GM19240 (cell line): Measurements from ENCODE around the gene SLC2A3.
A peak's percentile ranks its signal among the peaks of the same experiment; 100 is the strongest.
"Not testable (repeated sequence)": the region's sequence is repeated elsewhere in the genome, so short reads cannot be mapped to it uniquely, and the experiment has no call there.

Source experiments
- DNase-seq: peaks from one replicate; pipeline ENCODE4 v3.0.0; 2011; ENCODE audit warnings: low spot score; ENCODE audit not compliant: insufficient read length

SLC2A3 gene

GRCh38 chr12:7951671-7952070 lies 15.7 kb upstream of the SLC2A3 start:
- no peak for DNase-seq

GRCh38 chr12:7950230-7950943 lies 14.4 kb upstream of the SLC2A3 start:
- DNase-seq: not testable (repeated sequence)

- DNase-seq: no peak
Observed at GRCh38 chr12:7948589-7949260, 12.7 kb upstream of the SLC2A3 start.

- DNase-seq: no peak
Observed at GRCh38 chr12:7947011-7947410, 11.0 kb upstream of the SLC2A3 start.

DNA sequence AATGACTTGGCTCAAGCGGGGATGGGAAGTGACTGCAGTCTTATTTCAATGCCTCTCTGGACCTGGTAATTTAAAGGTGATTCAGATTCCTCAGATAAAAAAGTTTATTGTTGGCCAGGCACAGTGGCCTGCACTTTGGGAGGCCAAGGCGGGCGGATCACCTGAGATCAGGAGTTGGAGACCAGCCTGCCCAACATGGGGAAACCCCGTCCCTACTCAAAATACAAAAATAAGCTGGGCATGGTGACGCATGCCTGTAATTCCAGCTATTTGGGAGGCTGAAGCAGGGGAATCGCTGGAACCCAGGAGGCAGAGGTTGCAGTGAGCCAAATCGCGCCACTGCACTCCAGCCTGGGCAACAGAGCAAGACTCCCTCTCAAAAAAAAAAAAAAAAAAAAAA lies 8.8 kb upstream of the SLC2A3 start:
- DNase-seq: not testable (repeated sequence)

GRCh38 chr12:7940906-7941305 lies 4.9 kb upstream of the SLC2A3 start:
- no peak for DNase-seq

GRCh38 chr12:7937833-7938506 lies 2.0 kb upstream of the SLC2A3 start:
- no peak for DNase-seq

DNA sequence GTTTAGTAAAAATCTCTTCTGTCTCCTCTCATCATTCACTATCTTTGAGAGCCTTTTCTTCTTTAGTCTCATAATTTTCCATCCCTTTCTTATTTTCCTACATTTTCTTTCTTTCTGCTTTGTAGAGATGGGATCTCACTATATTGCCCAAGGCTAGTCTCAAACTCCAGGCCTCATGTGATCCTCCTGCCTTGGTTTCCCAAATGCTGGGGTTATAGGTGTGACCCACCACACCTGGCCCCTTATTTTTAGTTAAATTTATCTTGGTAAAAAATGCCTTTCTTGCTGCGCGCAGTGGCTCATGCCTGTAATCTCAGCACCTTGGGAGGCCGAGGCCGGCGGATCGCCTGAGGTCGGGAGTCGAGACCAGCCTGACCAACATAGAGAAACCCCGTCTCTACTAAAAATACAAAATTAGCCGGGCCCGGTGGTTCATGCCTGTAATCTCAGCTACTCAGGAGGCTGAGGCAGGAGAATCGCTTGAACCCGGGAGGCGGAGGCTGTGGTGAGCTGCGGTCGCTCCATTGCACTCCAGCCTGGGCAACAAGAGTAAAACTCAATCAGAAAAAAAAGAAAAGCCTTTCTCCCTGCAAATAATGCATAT lies 996 bp downstream of the SLC2A3 start:
- no peak for DNase-seq

DNA sequence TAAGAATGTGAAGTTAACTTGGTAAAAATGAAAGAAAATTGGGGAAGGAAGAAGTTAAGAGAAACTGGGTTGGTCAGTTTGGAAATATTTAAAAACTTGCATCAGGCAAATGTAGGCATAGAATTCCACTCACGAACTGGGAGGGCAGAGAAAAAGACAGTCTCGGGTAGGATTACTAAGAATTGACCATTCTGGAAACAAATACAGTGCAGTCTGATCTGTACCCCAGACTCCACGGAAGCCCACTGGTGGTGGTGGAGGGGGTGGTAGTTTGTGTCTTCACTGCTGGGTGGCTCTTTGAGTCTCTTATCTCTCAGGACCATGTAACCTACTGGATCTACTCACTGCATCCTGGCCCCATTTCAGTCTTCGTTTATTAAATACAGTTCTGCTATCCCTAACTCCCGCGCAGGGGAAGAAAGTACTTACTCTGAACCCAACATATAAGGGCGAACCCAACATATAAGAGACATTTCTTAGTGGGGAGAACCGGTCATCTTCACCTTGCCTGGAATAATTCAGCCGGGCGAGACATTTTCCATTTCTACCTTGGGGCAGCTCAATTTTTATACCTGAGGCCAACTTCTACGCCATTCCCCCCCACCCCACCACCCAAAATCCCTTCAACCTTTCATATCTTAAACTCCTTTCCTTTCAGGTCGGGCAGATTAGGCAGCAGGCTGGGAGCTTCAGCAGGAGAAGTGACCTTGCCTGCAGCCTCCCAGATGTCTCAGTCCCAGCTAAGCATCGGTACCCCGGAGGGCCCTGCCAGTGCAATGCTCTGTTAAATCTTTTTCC lies 1.7 kb downstream of the SLC2A3 start:
- DNase-seq: no peak

DNA sequence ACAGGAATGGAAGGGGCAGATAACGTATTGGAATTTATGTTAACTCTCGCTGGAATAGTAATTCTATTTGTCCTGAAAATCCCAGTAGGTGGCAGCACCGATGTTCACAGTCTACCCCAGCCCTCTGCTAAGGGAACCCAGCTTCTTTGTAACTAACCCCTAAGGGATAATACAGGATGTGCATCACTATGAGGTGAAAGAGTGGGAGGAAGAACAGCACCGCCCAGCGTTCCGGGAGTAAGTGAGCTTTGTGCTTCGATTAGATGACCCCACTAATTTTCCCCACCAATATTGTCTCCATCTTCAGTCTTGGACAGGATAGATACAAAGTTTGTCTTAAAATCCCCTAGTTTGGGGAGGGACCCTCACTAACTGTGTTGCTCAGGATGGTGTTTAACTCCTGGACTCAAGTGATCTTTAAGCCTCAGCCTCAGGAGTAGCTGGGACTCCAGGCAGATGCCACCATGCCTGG lies 2.7 kb downstream of the SLC2A3 start:
- DNase-seq: peak; percentile 71

- DNase-seq: not testable (repeated sequence)
Observed at GRCh38 chr12:7932599-7933240, 3.3 kb downstream of the SLC2A3 start.

DNA sequence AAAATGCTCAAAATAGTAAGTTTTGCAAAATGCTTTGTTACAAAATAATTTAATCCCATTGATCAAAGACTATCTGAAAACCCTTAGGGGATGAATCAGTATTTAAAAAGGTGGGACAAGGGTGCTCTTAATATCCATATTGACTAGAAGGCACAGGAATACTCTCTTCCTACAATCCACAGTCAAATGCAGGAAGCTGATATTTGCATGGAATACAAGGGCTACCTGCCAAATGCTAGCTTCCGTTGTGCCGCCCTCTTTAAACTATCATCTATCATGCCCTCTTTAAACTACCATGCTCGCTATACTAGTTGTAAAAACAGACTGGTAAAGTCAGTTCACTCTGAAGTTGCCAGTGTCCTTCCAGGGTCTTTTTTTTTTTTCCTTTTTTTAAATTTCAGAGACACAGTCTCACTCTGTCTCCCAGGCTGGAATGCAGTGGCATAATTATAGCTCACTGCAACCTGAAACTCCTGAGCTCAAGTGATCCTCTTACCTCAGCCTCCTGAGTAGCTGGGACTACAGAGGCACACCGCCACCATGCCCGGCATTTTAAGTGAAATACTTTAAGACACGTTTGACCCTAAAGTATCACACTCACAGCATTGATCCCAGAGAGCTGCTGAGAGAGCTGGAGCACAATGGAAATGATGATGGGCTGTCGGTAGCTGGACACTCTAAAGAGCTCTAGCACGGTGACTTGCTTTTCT lies 6.7 kb downstream of the SLC2A3 start:
- DNase-seq: no peak

DNA sequence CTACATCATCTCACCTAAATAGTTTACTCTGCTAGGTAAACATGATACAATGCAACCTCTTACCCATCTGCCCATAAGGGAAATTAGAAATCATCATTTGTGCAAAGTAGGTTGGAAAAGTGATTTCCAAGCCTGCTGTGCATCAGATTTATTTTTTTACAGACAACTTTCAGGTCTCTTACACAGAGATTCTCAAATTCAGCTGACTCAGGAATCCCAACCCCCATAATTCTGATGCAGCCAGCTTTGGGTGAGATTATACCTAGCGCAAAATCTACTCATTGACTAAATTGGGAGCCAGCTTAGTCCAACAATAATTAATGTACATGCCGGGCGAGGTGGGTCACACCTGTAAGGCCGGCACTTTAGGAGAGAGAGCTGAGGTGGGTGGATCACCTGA lies 8.5 kb downstream of the SLC2A3 start:
- no peak for DNase-seq

- DNase-seq: not testable (repeated sequence)
Observed at GRCh38 chr12:7926068-7926666, 9.8 kb downstream of the SLC2A3 start.

DNA sequence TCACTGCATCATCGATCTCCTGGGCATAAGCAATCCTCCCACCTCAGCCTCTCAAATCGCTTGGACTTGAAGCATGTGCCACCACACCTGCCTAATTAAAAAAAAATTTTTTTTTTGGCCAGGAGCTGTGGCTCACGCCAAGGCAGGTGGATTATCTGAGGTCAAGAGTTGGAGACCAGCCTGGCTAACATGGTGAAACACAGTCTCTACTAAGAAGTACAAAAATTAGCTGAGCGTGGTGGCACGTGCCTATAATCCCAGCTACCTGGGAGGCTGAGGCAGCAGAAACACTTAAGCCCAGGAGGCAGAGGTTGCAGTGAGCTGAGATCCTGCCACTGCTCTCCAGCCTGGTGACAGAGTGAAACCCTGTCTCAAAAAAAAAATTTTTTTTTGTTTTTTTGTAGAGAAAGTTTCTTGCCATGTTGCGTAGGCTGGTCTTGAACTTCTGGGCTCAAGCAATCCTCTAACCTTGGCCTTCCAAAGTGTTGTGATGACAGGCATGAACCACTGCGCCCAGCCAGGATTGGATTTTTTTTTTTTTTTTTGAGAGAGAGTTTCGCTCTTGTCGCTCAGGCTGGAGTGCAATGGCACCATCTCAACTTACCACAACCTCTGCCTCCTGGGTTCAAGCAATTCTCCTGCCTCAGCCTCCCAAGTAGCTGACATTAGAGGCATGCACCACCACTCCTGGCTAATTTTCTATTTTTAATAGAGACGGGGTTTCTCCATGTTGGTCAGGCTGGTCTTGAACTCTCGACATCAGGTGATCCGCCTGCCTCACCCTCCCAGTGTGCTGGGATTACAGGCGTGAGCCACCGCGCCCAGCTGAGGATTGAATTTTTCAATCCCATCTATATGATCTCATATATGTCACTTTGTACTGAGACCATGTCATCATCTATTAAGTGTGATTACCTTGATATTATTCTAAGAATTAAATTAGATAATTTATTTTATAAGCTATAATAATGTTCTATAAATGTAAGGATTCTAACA lies 12.4 kb downstream of the SLC2A3 start:
- DNase-seq: no peak

DNA sequence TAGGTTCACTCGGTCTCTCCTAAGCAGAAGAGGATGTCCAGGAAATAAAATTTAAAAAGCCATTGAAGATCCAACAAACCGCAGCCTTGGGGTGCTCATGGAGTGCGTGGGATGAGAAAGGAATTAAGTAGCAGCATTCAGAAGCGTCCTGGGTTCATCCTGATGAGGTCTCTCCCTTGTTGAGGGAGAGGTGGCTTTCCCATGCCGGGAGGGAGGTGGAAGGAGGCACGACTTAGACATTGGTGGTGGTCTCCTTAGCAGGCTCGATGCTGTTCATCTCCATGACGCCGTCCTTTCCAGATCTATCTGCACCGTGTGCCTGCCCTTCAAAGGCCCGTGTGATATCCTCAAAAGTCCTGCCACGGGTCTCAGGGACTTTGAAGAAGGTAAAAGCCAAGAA lies 14.8 kb downstream of the SLC2A3 start:
- DNase-seq: not testable (repeated sequence)

- DNase-seq: not testable (repeated sequence)
Observed at GRCh38 chr12:7918268-7918590, 17.8 kb downstream of the SLC2A3 start.
